ENCODE data around the gene ACTL7B.

GRCh38 chr9:108816037-108816436 lies 39.7 kb downstream of the ACTL7B start:
- TF ChIP-seq CTCF (conservative IDR thresholded peaks at IDR 0.05; ENCODE audit: low read depth, low read length): no peak
- no peak for TF ChIP-seq CHD1 (IDR thresholded peaks at IDR 0.05; ENCODE audit: low read depth, low read length)
- TF ChIP-seq, protein P1, sequence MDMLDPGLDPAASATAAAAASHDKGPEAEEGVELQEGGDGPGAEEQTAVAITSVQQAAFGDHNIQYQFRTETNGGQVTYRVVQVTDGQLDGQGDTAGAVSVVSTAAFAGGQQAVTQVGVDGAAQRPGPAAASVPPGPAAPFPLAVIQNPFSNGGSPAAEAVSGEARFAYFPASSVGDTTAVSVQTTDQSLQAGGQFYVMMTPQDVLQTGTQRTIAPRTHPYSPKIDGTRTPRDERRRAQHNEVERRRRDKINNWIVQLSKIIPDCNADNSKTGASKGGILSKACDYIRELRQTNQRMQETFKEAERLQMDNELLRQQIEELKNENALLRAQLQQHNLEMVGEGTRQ (IDR thresholded peaks at IDR 0.05; ENCODE audit: low read depth, low read length): no peak
- no peak for TF ChIP-seq MAZ (IDR thresholded peaks at IDR 0.05; ENCODE audit: borderline replicate concordance, low read depth, low read length)
- no peak for TF ChIP-seq SMC3 (IDR thresholded peaks at IDR 0.05; ENCODE audit: low read depth, low read length)
- no peak for TF ChIP-seq POLR2A (IDR thresholded peaks at IDR 0.05; ENCODE audit: low read depth, low read length)
- no peak for TF ChIP-seq RFX5 (IDR thresholded peaks at IDR 0.05; ENCODE audit: low read depth, low read length)
- no peak for TF ChIP-seq MXI1 (IDR thresholded peaks at IDR 0.05; ENCODE audit: borderline replicate concordance, low read depth, low read length)
- no peak for TF ChIP-seq RCOR1 (IDR thresholded peaks at IDR 0.05; ENCODE audit: insufficient replicate concordance, low read length)
- no peak for TF ChIP-seq NFE2L2 (IDR thresholded peaks at IDR 0.05; ENCODE audit: low read depth, low read length)
- TF ChIP-seq RAD21 (IDR thresholded peaks at IDR 0.05; ENCODE audit: low read length): no peak

All from IMR-90 (cell line).